Gastroesophageal sphincter (tissue), 3 donors: ENCODE data around the gene GPATCH2L.

Experiments used
- CTCF ChIP-seq, 4 experiments: fragments of 200-600 bp in 2 of 4; fragments of 450-650 bp in 2 of 4; sonication (generic) in 1 of 4; IDR thresholded peaks; one replicate each; pipeline ENCODE4 v1.5.1; 2017 to 2019; ENCODE audit warnings: antibody characterized with exemption in 4 of 4, mild to moderate bottlenecking in 2 of 4, moderate library complexity in 2 of 4
- EP300 ChIP-seq: sonication (generic); formaldehyde crosslinking; IDR thresholded peaks from one replicate; pipeline ENCODE4 v1.6.1; 2017; ENCODE audit warnings: antibody characterized with exemption, mild to moderate bottlenecking
- POLR2A ChIP-seq, 2 donors: fragments of 450-650 bp; IDR thresholded peaks; one replicate each; pipeline ENCODE4 v1.6.1; 2017; ENCODE audit warnings: antibody characterized with exemption in 2 of 2, mild to moderate bottlenecking in 2 of 2, moderate library complexity in 1 of 2
- POLR2AphosphoS5 ChIP-seq: sonication (generic); formaldehyde crosslinking; IDR thresholded peaks from one replicate; pipeline ENCODE4 v1.6.1; 2017; ENCODE audit warnings: antibody characterized with exemption

GRCh38 chr14:76232800-76233199 lies 81.1 kb downstream of the GPATCH2L start:
- TF ChIP-seq CTCF (IDR thresholded peaks at IDR 0.05) (no peak), POLR2AphosphoS5 (no peak), POLR2A (IDR thresholded peaks at IDR 0.05) (no peak), EP300 (no peak)
